Thyroid gland (tissue), 4 donors: ENCODE measurements around the gene PHF21A. TPM values are rescaled to one million over a fixed set of nuclear protein-coding genes. Genes with fewer than 3 reads are reported as not detected.
A peak's percentile ranks its signal among the peaks of the same experiment; 100 is the strongest.

Experiments
- DNase-seq, 2 donors: peaks; one replicate each; pipeline ENCODE4 v3.0.0-alpha.2; 2019
- H3K27ac ChIP-seq, 3 donors: fragments of 200-600 bp; sonication (generic); 1 replicate in 2 of 3; 2 replicates in 1 of 3; pipeline ENCODE4 v1.5.1; 2016 to 2019; ENCODE audit warnings: mild to moderate bottlenecking in 1 of 3, moderate library complexity in 1 of 3
- H3K27me3 ChIP-seq: fragments of 200-600 bp; sonication (generic); one replicate; pipeline ENCODE4 v1.5.1; 2019
- H3K36me3 ChIP-seq, 2 donors: fragments of 200-600 bp; sonication (generic); one replicate each; pipeline ENCODE4 v1.5.1; 2016 to 2019
- H3K4me1 ChIP-seq, 2 donors: fragments of 200-600 bp; sonication (generic); one replicate each; pipeline ENCODE4 v1.5.1; 2017 to 2019
- H3K4me3 ChIP-seq, 3 donors: fragments of 200-600 bp; sonication (generic); replicated peaks in 1 of 3; 1 replicate in 2 of 3; 2 replicates in 1 of 3; pipeline ENCODE4 v1.5.1; 2016; ENCODE audit warnings: mild to moderate bottlenecking in 1 of 3
- H3K9me3 ChIP-seq: fragments of 200-600 bp; sonication (generic); one replicate; pipeline ENCODE4 v1.5.1; 2017
- POLR2A ChIP-seq, 2 donors: fragments of 450-650 bp; IDR thresholded peaks; one replicate each; pipeline ENCODE4 v1.6.1; 2017; ENCODE audit warnings: antibody characterized with exemption in 2 of 2, mild to moderate bottlenecking in 2 of 2, moderate library complexity in 1 of 2
- WGBS, 2 donors: methylation state at CpG; one replicate each; pipeline ENCODE4 v1.1.5; 2017; 5-methylcytosine and 5-hydroxymethylcytosine counted together
- intact Hi-C: fragments of 100-400 bp; cut with DNase I; formaldehyde crosslinking; loops from one replicate; pipeline ENCODE4 v1.15.1; 2023
- total RNA-seq, 4 donors: library from RNA; depleted of rRNA; stranded (reverse); fragments of >200 nt; gene quantifications; one replicate each; pipeline ENCODE4 v1.2.3, GENCODE V29; 2016
- TF ChIP-seq, protein P1 (sequence below), 6 experiments: fragments of 200-600 bp in 3 of 6; fragments of 450-650 bp in 3 of 6; sonication (generic) in 3 of 6; IDR thresholded peaks; one replicate each; pipeline ENCODE4 v1.5.1; 2016 to 2019; ENCODE audit warnings: antibody characterized with exemption in 6 of 6, mild to moderate bottlenecking in 2 of 6, inconsistent platforms in 1 of 6, moderate library complexity in 1 of 6

Gene PHF21A
- total RNA-seq, 4 donors from 2014 or later: 26.2 to 95.7 (median 64.0) TPM

DNA sequence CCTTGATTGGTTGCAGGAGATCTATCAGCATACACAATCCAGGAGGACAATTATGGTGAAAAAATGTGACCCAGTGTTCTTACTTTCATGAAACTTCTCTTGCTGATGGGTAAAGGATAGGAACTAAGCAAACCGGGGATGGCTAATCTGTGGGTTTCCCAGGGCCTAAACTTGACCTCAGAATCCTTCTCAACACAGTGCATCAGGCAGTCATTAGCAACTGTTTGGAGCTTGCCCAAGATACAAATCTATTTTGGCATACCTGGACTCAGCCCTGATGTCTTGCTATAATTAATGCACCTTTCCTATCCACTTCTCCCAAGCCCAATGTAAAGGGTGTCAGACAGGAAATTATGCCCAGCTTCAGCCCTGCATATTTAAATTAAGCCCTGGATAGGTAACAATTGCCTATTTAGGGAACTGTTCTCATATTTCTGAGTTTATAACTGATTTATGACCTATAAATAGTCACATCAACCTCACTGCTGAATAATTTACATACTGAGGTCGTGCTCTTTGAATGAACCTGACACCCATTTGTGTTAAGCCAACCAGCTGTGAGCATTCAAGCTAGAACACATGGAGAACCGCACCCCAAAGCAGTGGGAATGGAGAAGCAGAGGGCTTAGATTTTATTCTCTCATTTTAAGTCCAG, 9.2 kb upstream of the PHF21A start:
- intact Hi-C loops: no loop called here

DNA sequence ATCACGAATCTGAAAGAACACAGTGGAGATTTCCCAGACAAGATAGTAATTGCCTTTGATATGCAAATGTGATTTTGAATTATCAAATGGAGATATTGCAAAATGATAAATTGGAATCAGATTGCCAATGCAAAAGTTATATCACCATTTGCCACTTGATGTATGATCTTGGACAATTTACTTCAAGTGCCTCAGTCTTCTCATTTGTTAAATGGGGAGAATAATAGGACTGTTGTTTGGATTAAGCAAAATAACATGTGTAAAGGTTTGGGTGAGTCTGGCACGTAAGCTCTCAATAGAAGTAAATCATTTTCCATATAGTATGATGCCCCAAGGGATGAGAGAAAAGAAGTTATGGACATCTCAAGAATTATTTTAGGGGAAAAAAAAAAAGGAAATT, 7.9 kb upstream of the PHF21A start:
- H3K4me3 ChIP-seq: no peak overlapping the region

More for the DNA sequence above, 9.2 kb upstream of the PHF21A start:
- WGBS, 2 donors: 75 to 85% methylated on average over 3 of the region's 3 CpGs
- H3K4me3 ChIP-seq: no peak overlapping the region
- H3K4me1 ChIP-seq: no peaks in the 10 kb centered on the region
- no peak for TF ChIP-seq POLR2A (IDR thresholded peaks at IDR 0.05)
- TF ChIP-seq, protein P1, sequence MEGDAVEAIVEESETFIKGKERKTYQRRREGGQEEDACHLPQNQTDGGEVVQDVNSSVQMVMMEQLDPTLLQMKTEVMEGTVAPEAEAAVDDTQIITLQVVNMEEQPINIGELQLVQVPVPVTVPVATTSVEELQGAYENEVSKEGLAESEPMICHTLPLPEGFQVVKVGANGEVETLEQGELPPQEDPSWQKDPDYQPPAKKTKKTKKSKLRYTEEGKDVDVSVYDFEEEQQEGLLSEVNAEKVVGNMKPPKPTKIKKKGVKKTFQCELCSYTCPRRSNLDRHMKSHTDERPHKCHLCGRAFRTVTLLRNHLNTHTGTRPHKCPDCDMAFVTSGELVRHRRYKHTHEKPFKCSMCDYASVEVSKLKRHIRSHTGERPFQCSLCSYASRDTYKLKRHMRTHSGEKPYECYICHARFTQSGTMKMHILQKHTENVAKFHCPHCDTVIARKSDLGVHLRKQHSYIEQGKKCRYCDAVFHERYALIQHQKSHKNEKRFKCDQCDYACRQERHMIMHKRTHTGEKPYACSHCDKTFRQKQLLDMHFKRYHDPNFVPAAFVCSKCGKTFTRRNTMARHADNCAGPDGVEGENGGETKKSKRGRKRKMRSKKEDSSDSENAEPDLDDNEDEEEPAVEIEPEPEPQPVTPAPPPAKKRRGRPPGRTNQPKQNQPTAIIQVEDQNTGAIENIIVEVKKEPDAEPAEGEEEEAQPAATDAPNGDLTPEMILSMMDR (IDR thresholded peaks at IDR 0.05): no peak
- no peak overlapping the region for H3K27ac ChIP-seq
- H3K27me3 ChIP-seq: no peaks in the 10 kb centered on the region
- H3K9me3 ChIP-seq: no peaks in the 10 kb centered on the region
- H3K36me3 ChIP-seq: no peaks in the 10 kb centered on the region
- DNase-seq: no peak

DNA sequence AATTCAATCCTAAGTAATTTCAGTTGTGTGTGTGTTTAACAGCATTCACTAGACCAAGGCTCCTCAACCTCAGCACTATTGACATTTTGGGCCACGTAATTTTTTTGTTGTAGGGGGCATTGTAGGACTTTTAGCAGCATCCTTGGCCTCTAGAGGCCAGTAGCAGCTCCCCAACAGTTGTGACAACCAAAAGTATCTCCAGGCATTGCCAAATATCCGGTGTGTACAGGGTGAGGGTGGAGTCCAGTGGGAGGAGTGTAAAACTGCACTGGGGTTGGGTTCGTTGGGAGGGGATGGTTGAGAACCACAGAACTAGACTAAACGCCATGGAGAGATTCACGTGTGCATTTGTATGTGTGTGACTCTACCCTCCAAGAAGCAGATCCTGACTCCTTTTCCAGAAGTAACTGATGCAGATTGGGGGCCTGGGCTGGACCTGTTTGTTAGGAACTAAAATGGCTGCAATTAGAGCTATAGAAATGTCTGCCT, 5.9 kb upstream of the PHF21A start:
- no peaks in the 10 kb centered on the region for H3K4me1 ChIP-seq
- no peak overlapping the region for H3K27ac ChIP-seq
- H3K4me3 ChIP-seq: no peak overlapping the region
- no peaks in the 10 kb centered on the region for H3K27me3 ChIP-seq
- no peaks in the 10 kb centered on the region for H3K36me3 ChIP-seq
- TF ChIP-seq, protein P1 (IDR thresholded peaks at IDR 0.05): peak in 1 of 6 experiments; percentile 7
- TF ChIP-seq POLR2A (IDR thresholded peaks at IDR 0.05): no peak
- WGBS, 2 donors: 42 to 47% methylated on average over 5 of the region's 5 CpGs
- H3K9me3 ChIP-seq: no peaks in the 10 kb centered on the region
- DNase-seq: no peak
- intact Hi-C loops: loop anchor here (10.0 kb wide), 1 partner anchor 162 kb away; no protein-coding TSS in a partner anchor

More for the DNA sequence above, 7.9 kb upstream of the PHF21A start:
- intact Hi-C loops: loop anchor here (10.0 kb wide), 1 partner anchor 164 kb away; no protein-coding TSS in a partner anchor
- no peak for DNase-seq
- 85 to 94% methylated on average over 2 of the region's 2 CpGs for WGBS, 2 donors
- no peaks in the 10 kb centered on the region for H3K27me3 ChIP-seq
- no peaks in the 10 kb centered on the region for H3K4me1 ChIP-seq
- TF ChIP-seq, protein P1 (IDR thresholded peaks at IDR 0.05): no peak
- no peaks in the 10 kb centered on the region for H3K36me3 ChIP-seq
- H3K27ac ChIP-seq: no peak overlapping the region
- H3K9me3 ChIP-seq: no peaks in the 10 kb centered on the region

DNA sequence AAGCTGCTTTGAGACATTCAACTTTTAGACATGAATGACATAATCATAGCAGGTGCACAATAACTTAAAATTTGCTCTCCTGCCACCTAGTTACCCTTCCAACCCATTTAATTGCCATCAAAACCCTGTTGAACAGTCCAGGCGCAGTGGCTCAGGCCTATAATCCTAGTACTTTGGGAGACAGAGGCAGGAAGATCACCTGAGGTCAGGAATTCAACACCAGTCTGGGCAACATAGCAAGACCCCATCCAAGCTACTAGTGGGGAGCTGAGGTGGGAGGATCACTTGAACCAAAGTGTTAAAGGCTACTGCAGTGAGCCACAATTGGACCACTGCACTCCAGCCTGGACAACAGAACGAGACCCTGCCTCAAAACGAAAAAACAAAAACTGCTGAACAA, 4.0 kb upstream of the PHF21A start:
- H3K4me3 ChIP-seq: no peak overlapping the region
- H3K36me3 ChIP-seq: no peaks in the 10 kb centered on the region
- H3K27me3 ChIP-seq: no peaks in the 10 kb centered on the region
- H3K9me3 ChIP-seq: no peaks in the 10 kb centered on the region
- WGBS, 2 donors: 95 to 98% methylated on average over 3 of the region's 3 CpGs
- TF ChIP-seq, protein P1 (IDR thresholded peaks at IDR 0.05): no peak
- TF ChIP-seq POLR2A (IDR thresholded peaks at IDR 0.05): no peak
- intact Hi-C loops: loop anchor here (10.0 kb wide), 1 partner anchor 160 kb away; no protein-coding TSS in a partner anchor
- no peaks in the 10 kb centered on the region for H3K4me1 ChIP-seq
- DNase-seq: no peak
- H3K27ac ChIP-seq: no peak overlapping the region
